Measurements from ENCODE around the gene RABAC1. TPM values are rescaled to one million over a fixed set of nuclear protein-coding genes. Genes with fewer than 3 reads are reported as not detected.
A peak's percentile ranks its signal among the peaks of the same experiment; 100 is the strongest.

RABAC1 gene
- polyA plus RNA-seq, 1 donor (not counting 4 experiments of a cell fraction or from before 2014, with no cell fraction given): 107 TPM

- peak overlapping the region; percentile 95 for H3K9ac ChIP-seq (ENCODE audit: control insufficient read depth, extremely low read depth, insufficient read depth, low read length)
- no peak for TF ChIP-seq EZH2 (IDR thresholded peaks at IDR 0.05; ENCODE audit: low read length)
- TF ChIP-seq CTCF (optimal IDR thresholded peaks at IDR 0.05 in 1 of 3, IDR thresholded peaks at IDR 0.05 in 1 of 3, conservative IDR thresholded peaks at IDR 0.05 in 1 of 3; ENCODE audit: extremely low read depth in 1 of 3, insufficient read depth in 2 of 3, low read length in 3 of 3): no peak
- peaks cover 7% of the 10 kb centered on the region for H4K20me1 ChIP-seq (ENCODE audit: control insufficient read depth, extremely low read depth, insufficient read depth, low read length)
- H3K4me1 ChIP-seq (ENCODE audit: control insufficient read depth, extremely low read depth, insufficient read depth, low read length): peaks cover 14% of the 10 kb centered on the region
- no peaks in the 10 kb centered on the region for H3K9me3 ChIP-seq (ENCODE audit: control insufficient read depth, low read depth, low read length)
- peaks cover 0 to 9% of the 10 kb centered on the region in 2 experiments for H3K36me3 ChIP-seq (ENCODE audit: control insufficient read depth in 2 of 2, extremely low read depth in 1 of 2, insufficient read depth in 2 of 2, low read length in 2 of 2)
- no peaks in the 10 kb centered on the region for H3K79me2 ChIP-seq (ENCODE audit: control insufficient read depth, insufficient read depth, low read length)
- no peaks in the 10 kb centered on the region for H3K9me1 ChIP-seq (ENCODE audit: control insufficient read depth, extremely low read depth, insufficient read depth, low read length)
- dilution Hi-C loops (cut with MboI; ENCODE audit: extremely low pct_ligation_motif_present, low sequenced_read_pairs): no loop called here
- no peak for FAIRE-seq
- H3K4me3 ChIP-seq (ENCODE audit: control insufficient read depth in 2 of 3, extremely low read depth in 1 of 3, insufficient read depth in 2 of 3, low read depth in 1 of 3, low read length in 3 of 3): peak overlapping the region; percentile 82 to 95 (median 93)
- peak overlapping the region; percentile 88 for H3K4me2 ChIP-seq (ENCODE audit: control insufficient read depth, extremely low read depth, insufficient read depth, low read depth, low read length)
- H3K27me3 ChIP-seq (ENCODE audit: control insufficient read depth, extremely low read depth, insufficient read depth, low read length): no peaks in the 10 kb centered on the region
- H2AFZ ChIP-seq (ENCODE audit: control insufficient read depth, low read length): peak overlapping the region; percentile 95
- peak overlapping the region; percentile 76 for H3K27ac ChIP-seq (ENCODE audit: control insufficient read depth, insufficient read depth, low read length)
- DNase-seq (ENCODE audit: low read depth, low spot score): peak; percentile 44
Measured at GRCh38 chr19:41958367-41959055, 610 bp downstream of the RABAC1 start.

- Histone ChIP-seq H3K9me1 (ENCODE audit: control insufficient read depth, extremely low read depth, insufficient read depth, low read length) (no peaks in the 10 kb centered on the region), H4K20me1 (ENCODE audit: control insufficient read depth, extremely low read depth, insufficient read depth, low read length) (peaks cover 7% of the 10 kb centered on the region), H3K4me1 (ENCODE audit: control insufficient read depth, extremely low read depth, insufficient read depth, low read length) (peaks cover 14% of the 10 kb centered on the region), H2AFZ (ENCODE audit: control insufficient read depth, low read length) (no peak overlapping the region), H3K36me3 (ENCODE audit: control insufficient read depth in 2 of 2, extremely low read depth in 1 of 2, insufficient read depth in 2 of 2, low read length in 2 of 2) (peaks cover 0 to 9% of the 10 kb centered on the region in 2 experiments), H3K9ac (ENCODE audit: control insufficient read depth, extremely low read depth, insufficient read depth, low read length) (peak overlapping the region; percentile 95), H3K27me3 (ENCODE audit: control insufficient read depth, extremely low read depth, insufficient read depth, low read length) (no peaks in the 10 kb centered on the region), H3K79me2 (ENCODE audit: control insufficient read depth, insufficient read depth, low read length) (no peaks in the 10 kb centered on the region), H3K4me3 (ENCODE audit: control insufficient read depth in 2 of 3, extremely low read depth in 1 of 3, insufficient read depth in 2 of 3, low read depth in 1 of 3, low read length in 3 of 3) (peak overlapping the region; percentile 82 to 95 (median 93)), H3K27ac (ENCODE audit: control insufficient read depth, insufficient read depth, low read length) (peak overlapping the region; percentile 47), H3K9me3 (ENCODE audit: control insufficient read depth, low read depth, low read length) (no peaks in the 10 kb centered on the region), H3K4me2 (ENCODE audit: control insufficient read depth, extremely low read depth, insufficient read depth, low read depth, low read length) (peak overlapping the region; percentile 88)
- TF ChIP-seq CTCF (optimal IDR thresholded peaks at IDR 0.05 in 1 of 3, IDR thresholded peaks at IDR 0.05 in 1 of 3, conservative IDR thresholded peaks at IDR 0.05 in 1 of 3; ENCODE audit: extremely low read depth in 1 of 3, insufficient read depth in 2 of 3, low read length in 3 of 3): peak; percentile 86 to 98 (median 93)
- no peak for TF ChIP-seq EZH2 (IDR thresholded peaks at IDR 0.05; ENCODE audit: low read length)
- FAIRE-seq: peak; percentile 82
- DNase-seq (ENCODE audit: low read depth, low spot score): peak; percentile 63
- dilution Hi-C loops (cut with MboI; ENCODE audit: extremely low pct_ligation_motif_present, low sequenced_read_pairs): no loop called here
Measured at GRCh38 chr19:41957838-41958366, 1.2 kb downstream of the RABAC1 start.

All from keratinocyte (primary cell).